ENCODE measurements around the gene THBD.

Gene THBD

DNA sequence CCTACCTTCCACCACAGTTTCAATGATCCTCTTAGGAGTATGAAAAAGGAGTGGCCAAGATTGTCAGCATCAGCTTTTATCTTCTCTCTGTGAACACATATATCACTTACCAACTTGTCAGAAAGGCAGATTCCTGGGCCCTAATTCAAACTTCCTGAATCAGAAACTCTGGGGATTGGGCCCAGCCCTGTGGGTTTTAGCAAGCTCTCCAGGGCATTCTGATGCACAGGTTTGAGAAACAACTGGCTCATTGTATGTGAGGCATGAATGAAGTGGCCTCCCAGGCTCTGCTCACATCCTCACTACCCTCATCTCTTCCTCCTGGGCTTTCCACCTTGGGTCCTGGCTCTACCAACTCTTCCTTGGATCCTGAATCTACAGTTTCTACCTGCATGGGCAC lies 13.2 kb upstream of the THBD start:
- Histone ChIP-seq H3K27ac (replicated peaks) (no peak overlapping the region), H3K4me3 (replicated peaks; ENCODE audit: insufficient read depth, low read length) (no peak overlapping the region), H3K27me3 (ENCODE audit: insufficient read depth, poor library complexity, severe bottlenecking) (no peaks in the 10 kb centered on the region)
- no peak for DNase-seq (ENCODE audit: low read depth in 1 of 2, low spot score in 1 of 2)
- TF ChIP-seq REST (IDR thresholded peaks at IDR 0.05; ENCODE audit: insufficient replicate concordance, low read depth) (no peak), GABPA (IDR thresholded peaks at IDR 0.05; ENCODE audit: low read depth) (no peak), SPI1 (IDR thresholded peaks at IDR 0.05; ENCODE audit: borderline replicate concordance, low read depth) (no peak), CTCF (IDR thresholded peaks at IDR 0.05; ENCODE audit: insufficient read depth, low read length) (no peak), POLR2AphosphoS5 (IDR thresholded peaks at IDR 0.05; ENCODE audit: low read depth) (no peak)

- H3K27ac ChIP-seq (replicated peaks): no peak overlapping the region
- peak; percentile 53 for TF ChIP-seq CTCF (IDR thresholded peaks at IDR 0.05; ENCODE audit: insufficient read depth, low read length)
- no peak for TF ChIP-seq GABPA (IDR thresholded peaks at IDR 0.05; ENCODE audit: low read depth)
- no peak overlapping the region for H3K4me3 ChIP-seq (replicated peaks; ENCODE audit: insufficient read depth, low read length)
- peak in 1 of 2 experiments; percentile 60 for DNase-seq (ENCODE audit: low read depth in 1 of 2, low spot score in 1 of 2)
- H3K27me3 ChIP-seq (ENCODE audit: insufficient read depth, poor library complexity, severe bottlenecking): no peaks in the 10 kb centered on the region
These were observed 12.5 kb upstream of the THBD start for GRCh38 chr20:23061734-23062561.

GRCh38 chr20:23061262-23061661 lies 11.8 kb upstream of the THBD start:
- no peak overlapping the region for H3K4me3 ChIP-seq (replicated peaks; ENCODE audit: insufficient read depth, low read length)
- no peak overlapping the region for H3K27ac ChIP-seq (replicated peaks)
- TF ChIP-seq GABPA (IDR thresholded peaks at IDR 0.05; ENCODE audit: low read depth) (no peak), SPI1 (IDR thresholded peaks at IDR 0.05; ENCODE audit: borderline replicate concordance, low read depth) (no peak), POLR2AphosphoS5 (IDR thresholded peaks at IDR 0.05; ENCODE audit: low read depth) (no peak), REST (IDR thresholded peaks at IDR 0.05; ENCODE audit: insufficient replicate concordance, low read depth) (no peak), CTCF (IDR thresholded peaks at IDR 0.05; ENCODE audit: insufficient read depth, low read length) (no peak)
- DNase-seq (ENCODE audit: low read depth in 1 of 2, low spot score in 1 of 2): no peak
- H3K27me3 ChIP-seq (ENCODE audit: insufficient read depth, poor library complexity, severe bottlenecking): no peaks in the 10 kb centered on the region

- Histone ChIP-seq H3K27ac (replicated peaks) (no peak overlapping the region), H3K27me3 (ENCODE audit: insufficient read depth, poor library complexity, severe bottlenecking) (no peaks in the 10 kb centered on the region), H3K4me3 (replicated peaks; ENCODE audit: insufficient read depth, low read length) (no peak overlapping the region)
- DNase-seq (ENCODE audit: low read depth in 1 of 2, low spot score in 1 of 2): no peak
- TF ChIP-seq CTCF (IDR thresholded peaks at IDR 0.05; ENCODE audit: insufficient read depth, low read length) (no peak), SPI1 (IDR thresholded peaks at IDR 0.05; ENCODE audit: borderline replicate concordance, low read depth) (no peak), GABPA (IDR thresholded peaks at IDR 0.05; ENCODE audit: low read depth) (no peak), POLR2AphosphoS5 (IDR thresholded peaks at IDR 0.05; ENCODE audit: low read depth) (no peak), REST (IDR thresholded peaks at IDR 0.05; ENCODE audit: insufficient replicate concordance, low read depth) (no peak)
These were observed 11.2 kb upstream of the THBD start for GRCh38 chr20:23060629-23061028.

Data from HL-60 (cell line).